HFF-Myc (cell line): ENCODE measurements around the gene PIWIL4.
A peak's percentile ranks its signal among the peaks of the same experiment; 100 is the strongest.

Experiments
- DNase-seq: peaks from one replicate; pipeline ENCODE4 v3.0.0-alpha.2; 2011; ENCODE audit warnings: low read depth; ENCODE audit errors: extremely low read depth
- H3K4me3 ChIP-seq: replicated peaks from 2 replicates; pipeline ENCODE4 v1.5.1; 2011; ENCODE audit warnings: low read depth, mild to moderate bottlenecking, control low read depth, low read length
- CTCF ChIP-seq: IDR thresholded peaks from 2 replicates; pipeline ENCODE4 v1.5.1; 2012; ENCODE audit warnings: mild to moderate bottlenecking, low read depth, low read length, control low read depth; ENCODE audit errors: missing control alignments

PIWIL4 gene

GRCh38 chr11:94647926-94648325 is 80.8 kb downstream of the PIWIL4 start:
- no peak overlapping the region for H3K4me3 ChIP-seq
- no peak for TF ChIP-seq CTCF
- no peak for DNase-seq

GRCh38 chr11:94648789-94649188 is 81.6 kb downstream of the PIWIL4 start:
- TF ChIP-seq CTCF: no peak
- H3K4me3 ChIP-seq: no peak overlapping the region
- DNase-seq: no peak

- no peak overlapping the region for H3K4me3 ChIP-seq
- DNase-seq: no peak
- no peak for TF ChIP-seq CTCF
Measured at GRCh38 chr11:94649254-94649653, 82.1 kb downstream of the PIWIL4 start.

GRCh38 chr11:94649964-94650623 is 82.9 kb downstream of the PIWIL4 start:
- H3K4me3 ChIP-seq: no peak overlapping the region
- no peak for TF ChIP-seq CTCF
- no peak for DNase-seq

GRCh38 chr11:94650756-94651155 is 83.6 kb downstream of the PIWIL4 start:
- no peak overlapping the region for H3K4me3 ChIP-seq
- peak; percentile 78 for DNase-seq
- no peak for TF ChIP-seq CTCF

GRCh38 chr11:94652735-94653284 is 85.6 kb downstream of the PIWIL4 start:
- no peak overlapping the region for H3K4me3 ChIP-seq
- TF ChIP-seq CTCF: no peak
- no peak for DNase-seq

- no peak overlapping the region for H3K4me3 ChIP-seq
- TF ChIP-seq CTCF: no peak
- DNase-seq: no peak
Measured at GRCh38 chr11:94653561-94653960, 86.4 kb downstream of the PIWIL4 start.
